HEK293 (cell line): ENCODE measurements around the gene KRT79.

Source experiments
- CTCF ChIA-PET: fragments of 350-600 bp; formaldehyde crosslinking; extraction: SDS; loops from one replicate; lab custom pipeline; 2021; ENCODE audit warnings: antibody characterized with exemption; lab: Yijun Ruan, JAX
- POLR2A ChIA-PET: fragments of 300-600 bp; formaldehyde crosslinking; extraction: SDS; loops from one replicate; lab custom pipeline; 2020; ENCODE audit warnings: antibody characterized with exemption, inconsistent platforms; lab: Yijun Ruan, JAX
- H3K27ac ChIP-seq: fragments of 200-500 bp; sonication (Bioruptor generic); 2 replicates; pipeline ENCODE4 v1.5.1; 2014; ENCODE audit warnings: low read depth, low read length, control low read depth, inconsistent platforms; ENCODE audit errors: extremely low read depth
- H3K36me3 ChIP-seq, 2 experiments: fragments of 200-500 bp in 1 of 2; sonication (Bioruptor generic) in 1 of 2; 1 replicate in 1 of 2; 2 replicates in 1 of 2; pipeline ENCODE4 v1.5.1; 2014 to 2017; ENCODE audit warnings: inconsistent platforms in 2 of 2, low read length in 2 of 2; ENCODE audit not compliant: control insufficient read depth in 2 of 2, insufficient read depth in 1 of 2
- H3K4me1 ChIP-seq: fragments of 200-500 bp; sonication (Bioruptor generic); 2 replicates; pipeline ENCODE4 v1.5.1; 2014; ENCODE audit warnings: mild to moderate bottlenecking, low read length, inconsistent platforms; ENCODE audit not compliant: control insufficient read depth, insufficient read depth
- H3K4me3 ChIP-seq: 2 replicates; pipeline ENCODE4 v1.5.1; 2011; ENCODE audit warnings: low read depth, mild to moderate bottlenecking, control low read depth, low read length, moderate library complexity
- H3K9me3 ChIP-seq: fragments of 200-500 bp; sonication (Bioruptor generic); 2 replicates; pipeline ENCODE4 v1.5.1; 2014; ENCODE audit warnings: low read depth, low read length, inconsistent platforms; ENCODE audit not compliant: control insufficient read depth, insufficient read depth
- BCL11A ChIP-seq: fragments of 450-650 bp; formaldehyde crosslinking; IDR thresholded peaks from 2 replicates; pipeline ENCODE4 v1.5.1; 2016; ENCODE audit warnings: low read depth, missing biosample characterization, missing genetic modification characterization
- GFI1B ChIP-seq: fragments of 450-650 bp; formaldehyde crosslinking; IDR thresholded peaks from 2 replicates; pipeline ENCODE4 v1.5.1; 2016; ENCODE audit warnings: missing biosample characterization, missing genetic modification characterization
- GLIS1 ChIP-seq: fragments of 450-650 bp; formaldehyde crosslinking; IDR thresholded peaks from 2 replicates; pipeline ENCODE4 v1.5.1; 2016; ENCODE audit warnings: missing biosample characterization, missing genetic modification characterization
- MYNN ChIP-seq: fragments of 450-650 bp; formaldehyde crosslinking; IDR thresholded peaks from 2 replicates; pipeline ENCODE4 v1.5.1; 2016; ENCODE audit warnings: missing biosample characterization, missing genetic modification characterization, borderline replicate concordance
- PRDM1 ChIP-seq: fragments of 450-650 bp; formaldehyde crosslinking; IDR thresholded peaks from 2 replicates; pipeline ENCODE4; 2016; ENCODE audit warnings: missing biosample characterization, missing genetic modification characterization
- ZBTB21 ChIP-seq: fragments of 450-650 bp; formaldehyde crosslinking; IDR thresholded peaks from 2 replicates; pipeline ENCODE4 v1.5.1; 2017; ENCODE audit warnings: missing biosample characterization, missing genetic modification characterization
- ZIC2 ChIP-seq: fragments of 450-650 bp; formaldehyde crosslinking; IDR thresholded peaks from 2 replicates; pipeline ENCODE4 v1.5.1; 2016; ENCODE audit warnings: missing biosample characterization, missing genetic modification characterization
- ZNF16 ChIP-seq: fragments of 450-650 bp; formaldehyde crosslinking; IDR thresholded peaks from 2 replicates; pipeline ENCODE4 v1.5.1; 2016; ENCODE audit warnings: low read depth, missing biosample characterization, missing genetic modification characterization
- ZNF2 ChIP-seq: fragments of 450-650 bp; formaldehyde crosslinking; IDR thresholded peaks from 2 replicates; pipeline ENCODE4 v1.5.1; 2016; ENCODE audit warnings: missing biosample characterization, missing genetic modification characterization
- ZNF202 ChIP-seq: fragments of 450-650 bp; formaldehyde crosslinking; IDR thresholded peaks from 2 replicates; pipeline ENCODE4 v1.5.1; 2016; ENCODE audit warnings: missing biosample characterization, missing genetic modification characterization, borderline replicate concordance
- ZNF266 ChIP-seq: fragments of 450-650 bp; formaldehyde crosslinking; IDR thresholded peaks from 2 replicates; pipeline ENCODE4 v1.5.1; 2016; ENCODE audit warnings: missing biosample characterization, missing genetic modification characterization, low read depth
- ZNF324 ChIP-seq: fragments of 450-650 bp; formaldehyde crosslinking; IDR thresholded peaks from 2 replicates; pipeline ENCODE4 v1.5.1; 2016; ENCODE audit warnings: missing biosample characterization, missing genetic modification characterization
- ZNF423 ChIP-seq: fragments of 450-650 bp; formaldehyde crosslinking; IDR thresholded peaks from 2 replicates; pipeline ENCODE4 v1.5.1; 2016; ENCODE audit warnings: missing biosample characterization, missing genetic modification characterization
- ZNF518A ChIP-seq: fragments of 450-650 bp; formaldehyde crosslinking; conservative IDR thresholded peaks from 2 replicates; pipeline ENCODE4 v1.5.1; 2016; ENCODE audit warnings: low read depth, missing biosample characterization, missing genetic modification characterization
- ZNF529 ChIP-seq: fragments of 450-650 bp; formaldehyde crosslinking; IDR thresholded peaks from 2 replicates; pipeline ENCODE4 v1.5.1; 2017; ENCODE audit warnings: missing genetic modification characterization, missing biosample characterization; ENCODE audit not compliant: insufficient replicate concordance
- ZNF623 ChIP-seq: fragments of 450-650 bp; formaldehyde crosslinking; IDR thresholded peaks from 2 replicates; pipeline ENCODE4 v1.5.1; 2016; ENCODE audit warnings: missing biosample characterization, missing genetic modification characterization
- ZSCAN23 ChIP-seq: fragments of 450-650 bp; formaldehyde crosslinking; IDR thresholded peaks from 2 replicates; pipeline ENCODE4 v1.5.1; 2016; ENCODE audit warnings: missing biosample characterization, missing genetic modification characterization
- TF ChIP-seq, protein P1 (sequence below): fragments of 450-650 bp; formaldehyde crosslinking; IDR thresholded peaks from 2 replicates; pipeline ENCODE4 v1.5.1; 2016; ENCODE audit warnings: missing biosample characterization, missing genetic modification characterization
- TF ChIP-seq, protein P2 (sequence below): fragments of 450-650 bp; IDR thresholded peaks from 2 replicates; pipeline ENCODE4 v1.5.1; 2018; ENCODE audit warnings: missing biosample characterization, missing genetic modification characterization
- TF ChIP-seq, protein P3 (sequence below): fragments of 450-650 bp; formaldehyde crosslinking; IDR thresholded peaks from 2 replicates; pipeline ENCODE4 v1.5.1; 2016; ENCODE audit warnings: missing biosample characterization, missing genetic modification characterization
- TF ChIP-seq, protein P4 (sequence below): fragments of 450-650 bp; formaldehyde crosslinking; IDR thresholded peaks from 2 replicates; pipeline ENCODE4 v1.5.1; 2016; ENCODE audit warnings: missing biosample characterization, missing genetic modification characterization
- TF ChIP-seq, protein P5 (sequence below): fragments of 450-650 bp; formaldehyde crosslinking; IDR thresholded peaks from 2 replicates; pipeline ENCODE4 v1.5.1; 2016; ENCODE audit warnings: missing biosample characterization, missing genetic modification characterization

KRT79 gene

GRCh38 chr12:52781399-52782082, 52.6 kb downstream of the KRT79 start:
- ChIA-PET POLR2A (no interaction called here), CTCF (interaction anchor here (0.9 to 1.1 kb wide), 2 partner anchors 89 to 198 kb away, joined by 3 read pairs; no protein-coding TSS in a partner anchor)
- Histone ChIP-seq H3K36me3 (no peaks in the 10 kb centered on the region), H3K4me1 (no peaks in the 10 kb centered on the region), H3K4me3 (no peak overlapping the region), H3K27ac (no peak overlapping the region), H3K9me3 (no peaks in the 10 kb centered on the region)
- no peak for TF ChIP-seq MYNN
- no peak for TF ChIP-seq ZNF324
- no peak for TF ChIP-seq PRDM1 (tag by site-specific recombination)
- TF ChIP-seq, protein P1, sequence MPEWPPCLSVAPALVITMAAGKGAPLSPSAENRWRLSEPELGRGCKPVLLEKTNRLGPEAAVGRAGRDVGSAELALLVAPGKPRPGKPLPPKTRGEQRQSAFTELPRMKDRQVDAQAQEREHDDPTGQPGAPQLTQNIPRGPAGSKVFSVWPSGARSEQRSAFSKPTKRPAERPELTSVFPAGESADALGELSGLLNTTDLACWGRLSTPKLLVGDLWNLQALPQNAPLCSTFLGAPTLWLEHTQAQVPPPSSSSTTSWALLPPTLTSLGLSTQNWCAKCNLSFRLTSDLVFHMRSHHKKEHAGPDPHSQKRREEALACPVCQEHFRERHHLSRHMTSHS (tag by site-specific recombination) = no peak

- Histone ChIP-seq H3K27ac (no peak overlapping the region), H3K36me3 (no peaks in the 10 kb centered on the region), H3K4me3 (no peak overlapping the region), H3K9me3 (no peaks in the 10 kb centered on the region), H3K4me1 (no peaks in the 10 kb centered on the region)
- POLR2A ChIA-PET = no interaction called here
- CTCF ChIA-PET = interaction anchor here (0.6 kb wide), 1 partner anchor 36 kb away, joined by 3 read pairs; no protein-coding TSS in a partner anchor
- TF ChIP-seq ZNF324 (no peak), ZNF16 (tag by site-specific recombination) (no peak), ZNF423 (tag by site-specific recombination) (no peak), BCL11A (tag by site-specific recombination) (no peak), ZBTB21 (no peak), ZIC2 (no peak), ZNF266 (tag by site-specific recombination) (no peak), ZNF518A (tag by site-specific recombination) (no peak), GFI1B (tag by site-specific recombination) (no peak), GLIS1 (tag by site-specific recombination) (no peak), ZNF2 (tag by site-specific recombination) (no peak), ZSCAN23 (tag by site-specific recombination) (no peak), ZNF202 (tag by site-specific recombination) (no peak), ZNF623 (tag by site-specific recombination) (no peak), ZNF529 (tag by site-specific recombination) (no peak)
- TF ChIP-seq, protein P2, sequence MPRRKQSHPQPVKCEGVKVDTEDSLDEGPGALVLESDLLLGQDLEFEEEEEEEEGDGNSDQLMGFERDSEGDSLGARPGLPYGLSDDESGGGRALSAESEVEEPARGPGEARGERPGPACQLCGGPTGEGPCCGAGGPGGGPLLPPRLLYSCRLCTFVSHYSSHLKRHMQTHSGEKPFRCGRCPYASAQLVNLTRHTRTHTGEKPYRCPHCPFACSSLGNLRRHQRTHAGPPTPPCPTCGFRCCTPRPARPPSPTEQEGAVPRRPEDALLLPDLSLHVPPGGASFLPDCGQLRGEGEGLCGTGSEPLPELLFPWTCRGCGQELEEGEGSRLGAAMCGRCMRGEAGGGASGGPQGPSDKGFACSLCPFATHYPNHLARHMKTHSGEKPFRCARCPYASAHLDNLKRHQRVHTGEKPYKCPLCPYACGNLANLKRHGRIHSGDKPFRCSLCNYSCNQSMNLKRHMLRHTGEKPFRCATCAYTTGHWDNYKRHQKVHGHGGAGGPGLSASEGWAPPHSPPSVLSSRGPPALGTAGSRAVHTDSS (tag by site-specific recombination) = no peak
- TF ChIP-seq, protein P3, sequence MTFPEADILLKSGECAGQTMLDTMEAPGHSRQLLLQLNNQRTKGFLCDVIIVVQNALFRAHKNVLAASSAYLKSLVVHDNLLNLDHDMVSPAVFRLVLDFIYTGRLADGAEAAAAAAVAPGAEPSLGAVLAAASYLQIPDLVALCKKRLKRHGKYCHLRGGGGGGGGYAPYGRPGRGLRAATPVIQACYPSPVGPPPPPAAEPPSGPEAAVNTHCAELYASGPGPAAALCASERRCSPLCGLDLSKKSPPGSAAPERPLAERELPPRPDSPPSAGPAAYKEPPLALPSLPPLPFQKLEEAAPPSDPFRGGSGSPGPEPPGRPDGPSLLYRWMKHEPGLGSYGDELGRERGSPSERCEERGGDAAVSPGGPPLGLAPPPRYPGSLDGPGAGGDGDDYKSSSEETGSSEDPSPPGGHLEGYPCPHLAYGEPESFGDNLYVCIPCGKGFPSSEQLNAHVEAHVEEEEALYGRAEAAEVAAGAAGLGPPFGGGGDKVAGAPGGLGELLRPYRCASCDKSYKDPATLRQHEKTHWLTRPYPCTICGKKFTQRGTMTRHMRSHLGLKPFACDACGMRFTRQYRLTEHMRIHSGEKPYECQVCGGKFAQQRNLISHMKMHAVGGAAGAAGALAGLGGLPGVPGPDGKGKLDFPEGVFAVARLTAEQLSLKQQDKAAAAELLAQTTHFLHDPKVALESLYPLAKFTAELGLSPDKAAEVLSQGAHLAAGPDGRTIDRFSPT (tag by site-specific recombination) = no peak
- TF ChIP-seq, protein P4, sequence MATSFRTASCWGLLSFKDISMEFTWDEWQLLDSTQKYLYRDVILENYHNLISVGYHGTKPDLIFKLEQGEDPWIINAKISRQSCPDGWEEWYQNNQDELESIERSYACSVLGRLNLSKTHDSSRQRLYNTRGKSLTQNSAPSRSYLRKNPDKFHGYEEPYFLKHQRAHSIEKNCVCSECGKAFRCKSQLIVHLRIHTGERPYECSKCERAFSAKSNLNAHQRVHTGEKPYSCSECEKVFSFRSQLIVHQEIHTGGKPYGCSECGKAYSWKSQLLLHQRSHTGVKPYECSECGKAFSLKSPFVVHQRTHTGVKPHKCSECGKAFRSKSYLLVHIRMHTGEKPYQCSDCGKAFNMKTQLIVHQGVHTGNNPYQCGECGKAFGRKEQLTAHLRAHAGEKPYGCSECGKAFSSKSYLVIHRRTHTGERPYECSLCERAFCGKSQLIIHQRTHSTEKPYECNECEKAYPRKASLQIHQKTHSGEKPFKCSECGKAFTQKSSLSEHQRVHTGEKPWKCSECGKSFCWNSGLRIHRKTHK (tag by site-specific recombination) = no peak
- TF ChIP-seq, protein P5, sequence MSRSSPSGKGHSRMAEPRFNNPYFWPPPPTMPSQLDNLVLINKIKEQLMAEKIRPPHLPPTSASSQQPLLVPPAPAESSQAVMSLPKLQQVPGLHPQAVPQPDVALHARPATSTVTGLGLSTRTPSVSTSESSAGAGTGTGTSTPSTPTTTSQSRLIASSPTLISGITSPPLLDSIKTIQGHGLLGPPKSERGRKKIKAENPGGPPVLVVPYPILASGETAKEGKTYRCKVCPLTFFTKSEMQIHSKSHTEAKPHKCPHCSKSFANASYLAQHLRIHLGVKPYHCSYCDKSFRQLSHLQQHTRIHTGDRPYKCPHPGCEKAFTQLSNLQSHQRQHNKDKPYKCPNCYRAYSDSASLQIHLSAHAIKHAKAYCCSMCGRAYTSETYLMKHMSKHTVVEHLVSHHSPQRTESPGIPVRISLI (tag by site-specific recombination) = no peak
These were observed 54.2 kb downstream of the KRT79 start for GRCh38 chr12:52779914-52780313.
